Measurements from ENCODE around the gene LYZL2.

DNA sequence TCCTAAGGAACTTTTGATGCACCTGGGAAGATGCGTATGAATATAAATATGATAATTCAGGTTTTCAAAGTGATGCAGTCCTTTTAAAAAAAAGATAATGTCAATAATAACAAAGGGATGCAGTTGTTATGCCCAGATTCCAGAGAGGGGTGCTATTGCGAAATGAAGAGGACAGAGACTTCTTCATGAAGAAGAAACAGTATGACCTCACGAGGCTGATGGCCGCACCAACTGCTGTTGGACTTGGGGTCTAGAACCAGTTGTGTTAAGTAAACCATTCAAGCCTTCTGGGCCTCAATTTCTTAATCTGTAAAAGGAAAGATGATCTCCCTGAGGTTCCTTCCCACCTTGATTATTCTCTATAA, 55.1 kb downstream of the LYZL2 start:
- TF ChIP-seq RAD21 (IDR thresholded peaks at IDR 0.05) = no peak
- TF ChIP-seq, protein P1, sequence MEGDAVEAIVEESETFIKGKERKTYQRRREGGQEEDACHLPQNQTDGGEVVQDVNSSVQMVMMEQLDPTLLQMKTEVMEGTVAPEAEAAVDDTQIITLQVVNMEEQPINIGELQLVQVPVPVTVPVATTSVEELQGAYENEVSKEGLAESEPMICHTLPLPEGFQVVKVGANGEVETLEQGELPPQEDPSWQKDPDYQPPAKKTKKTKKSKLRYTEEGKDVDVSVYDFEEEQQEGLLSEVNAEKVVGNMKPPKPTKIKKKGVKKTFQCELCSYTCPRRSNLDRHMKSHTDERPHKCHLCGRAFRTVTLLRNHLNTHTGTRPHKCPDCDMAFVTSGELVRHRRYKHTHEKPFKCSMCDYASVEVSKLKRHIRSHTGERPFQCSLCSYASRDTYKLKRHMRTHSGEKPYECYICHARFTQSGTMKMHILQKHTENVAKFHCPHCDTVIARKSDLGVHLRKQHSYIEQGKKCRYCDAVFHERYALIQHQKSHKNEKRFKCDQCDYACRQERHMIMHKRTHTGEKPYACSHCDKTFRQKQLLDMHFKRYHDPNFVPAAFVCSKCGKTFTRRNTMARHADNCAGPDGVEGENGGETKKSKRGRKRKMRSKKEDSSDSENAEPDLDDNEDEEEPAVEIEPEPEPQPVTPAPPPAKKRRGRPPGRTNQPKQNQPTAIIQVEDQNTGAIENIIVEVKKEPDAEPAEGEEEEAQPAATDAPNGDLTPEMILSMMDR (IDR thresholded peaks at IDR 0.05; ENCODE audit: low read depth, low read length, missing input control) = no peak
- TF ChIP-seq HNF4A (conservative IDR thresholded peaks at IDR 0.05) = no peak
- TF ChIP-seq EGR1 (IDR thresholded peaks at IDR 0.05; ENCODE audit: low read depth in 2 of 2) = no peak
- no peak for TF ChIP-seq YY1 (IDR thresholded peaks at IDR 0.05)
- no peak for TF ChIP-seq SP1 (IDR thresholded peaks at IDR 0.05)
- TF ChIP-seq TAF1 (conservative IDR thresholded peaks at IDR 0.05) = no peak
- no peak for TF ChIP-seq HNF4G (IDR thresholded peaks at IDR 0.05)
- TF ChIP-seq, protein P2, sequence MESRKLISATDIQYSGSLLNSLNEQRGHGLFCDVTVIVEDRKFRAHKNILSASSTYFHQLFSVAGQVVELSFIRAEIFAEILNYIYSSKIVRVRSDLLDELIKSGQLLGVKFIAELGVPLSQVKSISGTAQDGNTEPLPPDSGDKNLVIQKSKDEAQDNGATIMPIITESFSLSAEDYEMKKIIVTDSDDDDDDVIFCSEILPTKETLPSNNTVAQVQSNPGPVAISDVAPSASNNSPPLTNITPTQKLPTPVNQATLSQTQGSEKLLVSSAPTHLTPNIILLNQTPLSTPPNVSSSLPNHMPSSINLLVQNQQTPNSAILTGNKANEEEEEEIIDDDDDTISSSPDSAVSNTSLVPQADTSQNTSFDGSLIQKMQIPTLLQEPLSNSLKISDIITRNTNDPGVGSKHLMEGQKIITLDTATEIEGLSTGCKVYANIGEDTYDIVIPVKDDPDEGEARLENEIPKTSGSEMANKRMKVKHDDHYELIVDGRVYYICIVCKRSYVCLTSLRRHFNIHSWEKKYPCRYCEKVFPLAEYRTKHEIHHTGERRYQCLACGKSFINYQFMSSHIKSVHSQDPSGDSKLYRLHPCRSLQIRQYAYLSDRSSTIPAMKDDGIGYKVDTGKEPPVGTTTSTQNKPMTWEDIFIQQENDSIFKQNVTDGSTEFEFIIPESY (IDR thresholded peaks at IDR 0.05) = no peak
- TF ChIP-seq, protein P3, sequence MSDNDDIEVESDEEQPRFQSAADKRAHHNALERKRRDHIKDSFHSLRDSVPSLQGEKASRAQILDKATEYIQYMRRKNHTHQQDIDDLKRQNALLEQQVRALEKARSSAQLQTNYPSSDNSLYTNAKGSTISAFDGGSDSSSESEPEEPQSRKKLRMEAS (IDR thresholded peaks at IDR 0.05) = no peak

Data from liver (tissue), 3 donors.